Stromal cell of bone marrow (primary cell): ENCODE measurements around the gene MINK1.
A peak's percentile ranks its signal among the peaks of the same experiment; 100 is the strongest.
"Not testable (repeated sequence)": the region's sequence is repeated elsewhere in the genome, so short reads cannot be mapped to it uniquely, and the experiment has no call there.

Source experiments
- DNase-seq: peaks from one replicate; pipeline ENCODE4 v3.0.0-alpha.2; 2012; ENCODE audit warnings: low read depth

The MINK1 gene

DNA sequence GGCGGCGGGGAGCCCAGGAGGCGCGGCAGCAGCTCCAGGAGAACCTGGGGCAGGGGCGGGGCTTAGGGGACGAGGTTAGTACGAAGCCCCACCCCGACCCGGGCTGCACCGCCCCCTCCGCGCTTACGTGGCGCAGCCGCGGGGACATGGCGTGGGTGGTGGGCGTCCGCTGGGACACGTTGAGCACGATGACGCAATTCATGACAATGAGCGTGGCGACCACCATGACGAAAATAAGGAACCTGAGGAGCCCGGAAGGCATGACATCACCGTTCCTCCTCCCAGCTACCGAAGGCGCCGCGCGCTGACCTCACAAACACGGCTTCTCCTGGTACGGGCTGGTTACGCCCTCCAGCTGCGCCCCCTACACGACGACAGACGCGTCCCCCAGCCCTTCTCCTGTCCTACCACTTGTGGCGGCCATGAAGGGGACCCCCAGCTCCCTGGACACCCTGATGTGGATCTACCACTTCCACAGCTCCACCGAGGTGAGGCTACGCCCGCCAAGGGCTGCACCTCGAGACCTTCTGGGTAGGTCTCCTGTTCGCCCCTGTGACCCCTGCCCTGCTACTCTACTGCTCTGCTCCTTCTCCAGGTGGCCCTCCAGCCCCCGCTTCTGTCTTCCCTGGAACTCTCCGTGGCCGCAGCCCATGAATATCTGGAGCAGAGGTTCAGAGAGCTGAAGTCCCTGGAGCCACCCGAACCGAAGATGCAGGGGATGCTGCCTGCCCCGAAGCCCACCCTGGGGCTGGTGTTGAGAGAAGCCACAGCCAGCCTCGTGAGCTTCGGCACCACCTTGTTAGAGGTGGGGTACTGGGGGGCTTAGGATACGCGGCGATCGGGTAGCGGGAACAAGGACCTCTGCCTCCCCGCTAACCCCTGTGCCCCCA is 66.4 kb downstream of the MINK1 start, which contains the start of gene C17orf107:
TSS of gene C17orf107 (plus strand) at position 196 of the 890 bp plus-strand sequence. CDS start at position 423, 227 bp downstream.
- peak; percentile 36 for DNase-seq

DNA sequence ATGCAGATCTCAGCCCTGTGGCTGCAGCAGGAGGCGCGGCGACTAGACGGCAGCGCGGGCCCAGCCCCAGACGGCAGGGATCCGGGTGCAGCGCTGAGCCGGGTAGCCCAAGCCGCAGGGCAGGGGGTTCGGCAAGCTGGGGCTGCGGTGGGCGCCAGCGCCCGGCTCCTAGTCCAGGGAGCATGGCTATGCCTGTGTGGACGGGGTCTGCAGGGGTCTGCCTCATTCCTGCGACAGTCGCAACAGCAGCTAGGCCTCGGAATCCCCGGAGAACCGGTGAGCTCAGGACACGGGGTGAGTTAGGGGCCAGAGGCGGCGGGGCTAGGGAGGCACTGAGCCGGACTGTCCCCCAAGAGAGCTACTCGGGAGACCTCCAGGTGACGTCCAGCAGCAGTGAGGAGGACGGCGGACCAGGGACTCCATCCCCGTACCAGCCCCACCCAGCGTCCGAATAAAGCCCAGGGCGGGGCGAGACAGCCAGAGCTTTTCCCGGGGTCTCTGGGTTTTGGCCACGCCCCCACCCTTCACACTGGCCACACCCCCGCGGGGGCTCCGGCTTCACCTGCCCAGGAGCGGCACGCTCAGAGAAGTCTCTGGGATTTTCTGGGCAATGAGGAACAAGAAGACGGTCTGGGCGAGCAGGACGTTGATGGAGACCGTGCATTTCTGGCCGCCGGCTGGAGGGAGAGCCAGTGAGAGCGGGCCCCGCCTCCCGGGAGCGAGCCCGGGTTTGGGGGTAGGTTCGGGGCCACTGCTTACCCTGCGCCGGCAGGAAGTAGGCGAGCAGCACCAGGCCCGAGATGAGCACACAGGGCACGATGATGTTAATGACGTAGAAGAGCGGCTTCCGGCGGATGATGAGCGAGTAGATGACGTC is 67.3 kb downstream of the MINK1 start:
- no peak for DNase-seq

DNA sequence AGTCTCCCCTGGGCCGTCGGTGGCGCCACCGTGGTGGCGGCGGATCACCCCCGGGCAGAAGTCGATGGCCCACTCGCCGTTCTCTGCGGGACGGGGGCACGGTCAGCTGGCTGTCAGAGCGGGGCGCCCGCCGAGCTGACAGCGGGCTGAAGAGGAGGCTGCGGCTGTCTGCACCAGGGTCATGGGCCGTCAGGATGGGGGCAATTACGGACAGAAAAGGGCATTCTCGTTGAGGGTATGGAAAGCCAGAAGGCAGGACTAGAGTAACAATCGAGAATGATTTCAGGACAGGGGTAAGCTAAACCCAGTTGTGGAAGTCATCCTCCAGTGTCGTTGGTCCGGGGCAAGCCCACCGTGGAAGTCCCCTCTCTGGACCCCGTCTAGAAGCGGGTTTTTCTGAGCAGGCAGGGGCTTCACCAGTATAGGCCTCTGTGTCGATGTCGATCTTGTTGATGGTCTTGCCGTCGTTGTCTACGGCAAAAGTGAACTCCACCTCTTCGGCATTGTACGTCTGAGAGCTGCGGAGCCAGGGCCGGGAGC is 68.0 kb downstream of the MINK1 start:
- no peak for DNase-seq

DNA sequence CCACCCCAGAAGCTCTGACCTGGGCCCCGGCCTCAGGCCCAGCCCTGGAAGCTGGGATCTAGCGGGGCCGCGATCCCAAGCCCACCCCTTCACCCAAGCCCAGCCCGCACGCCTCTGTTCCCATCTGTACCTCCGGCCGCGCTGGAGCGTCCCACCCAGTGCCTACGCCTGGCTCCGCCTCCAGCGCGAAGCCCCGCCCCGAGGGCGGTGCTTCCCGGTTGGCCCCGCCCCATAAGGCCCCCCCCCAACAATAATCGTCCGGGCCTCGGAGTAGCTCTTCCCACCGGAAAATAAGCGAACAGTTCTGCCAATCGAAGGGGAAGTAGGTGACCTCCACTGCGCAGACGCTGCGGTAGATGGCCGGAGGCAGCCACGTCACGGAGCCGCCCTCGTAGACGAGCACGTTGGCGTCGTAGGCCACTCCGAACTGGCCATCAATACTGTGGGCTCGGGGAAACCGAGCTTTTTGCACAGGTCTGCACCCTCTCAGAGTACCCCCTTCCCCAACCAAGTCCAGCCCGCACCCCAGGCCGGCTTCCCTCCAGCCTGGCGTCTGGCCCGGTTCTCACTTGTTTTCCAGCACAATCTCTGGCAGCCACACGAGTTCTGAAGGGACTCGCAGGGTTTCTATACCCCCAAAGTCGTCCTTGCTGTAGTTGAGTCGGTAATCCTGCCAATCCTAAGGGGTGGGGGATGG is 68.7 kb downstream of the MINK1 start:
- peak; percentile 22 for DNase-seq

DNA sequence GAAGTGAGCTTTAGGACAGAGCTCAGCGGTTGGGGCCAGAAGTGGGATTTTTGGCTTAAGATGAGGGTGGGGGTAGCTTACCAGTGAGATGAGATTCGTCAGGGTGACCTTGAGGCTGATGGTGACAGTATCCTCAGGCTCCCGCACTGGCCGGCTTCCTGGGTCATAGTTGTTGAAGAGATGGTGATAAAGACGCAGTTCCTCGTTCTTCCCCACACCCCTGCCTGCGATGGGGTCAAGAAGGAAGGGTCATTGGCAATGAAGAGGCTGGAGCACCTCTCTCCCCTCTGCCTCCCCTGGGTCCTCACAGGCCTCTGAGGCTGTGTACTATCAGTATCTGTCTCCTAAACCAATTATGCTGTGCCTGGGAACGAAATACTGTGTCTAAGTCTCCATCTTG is 69.4 kb downstream of the MINK1 start:
- DNase-seq = no peak

DNA sequence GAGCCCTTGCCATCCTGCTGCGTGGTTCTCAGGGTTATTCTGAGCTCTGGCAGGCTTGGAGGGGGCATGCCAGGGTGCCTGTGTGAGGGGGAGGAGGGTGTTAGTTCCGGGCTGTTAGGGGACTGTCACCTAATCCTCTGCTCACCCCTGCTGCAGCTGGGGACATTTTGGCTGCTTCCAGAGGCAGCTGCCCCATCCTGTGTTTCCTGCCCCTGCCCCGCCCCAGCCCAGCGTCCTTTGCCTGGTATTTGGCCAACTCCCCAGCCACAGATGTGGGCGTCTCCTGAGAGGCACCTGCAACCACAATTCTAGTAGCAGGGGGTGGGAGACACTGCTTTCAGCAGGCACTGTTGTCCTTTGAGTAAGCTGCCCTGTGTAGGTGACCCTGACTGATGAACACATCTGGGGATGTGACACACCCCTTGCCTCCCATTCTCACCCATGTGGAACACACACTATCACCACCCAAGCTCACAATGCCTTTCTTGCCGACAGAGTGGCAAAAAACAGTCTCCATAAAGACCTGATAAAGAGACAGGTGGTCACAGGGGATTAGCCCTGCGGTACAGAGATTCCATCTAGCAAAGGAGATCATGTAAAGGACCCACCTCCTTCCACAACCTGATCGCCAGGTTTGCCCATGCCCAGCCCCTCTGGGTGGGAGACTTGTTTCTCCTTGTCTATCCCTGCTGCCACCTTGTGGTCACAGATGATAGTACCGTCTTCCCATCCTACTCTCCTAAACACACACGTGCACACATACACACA is 70.1 kb downstream of the MINK1 start, which contains the start of gene CHRNE:
TSS of gene CHRNE (minus strand) at position 48 of the 768 bp plus-strand sequence. CDS start at position 13, 35 bp downstream.
- peak; percentile 35 for DNase-seq

DNA sequence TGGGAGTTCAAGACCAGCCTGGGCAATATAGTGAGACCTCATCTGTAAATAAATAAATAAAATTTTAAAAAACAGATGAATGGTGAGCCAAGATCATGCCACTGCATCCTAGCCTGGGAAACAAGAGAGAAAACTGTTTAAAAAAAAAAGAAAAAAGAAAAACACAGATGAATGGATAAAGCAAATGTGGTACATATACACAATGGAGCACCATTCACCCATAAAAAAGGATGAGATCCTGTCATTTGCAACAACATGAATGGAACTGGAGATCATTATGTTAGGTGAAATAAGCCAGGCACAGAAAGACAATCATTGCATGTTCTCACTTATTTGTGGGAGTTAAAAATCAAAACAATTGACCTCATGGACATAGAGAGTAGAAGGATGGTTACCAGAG is 73.5 kb downstream of the MINK1 start:
- DNase-seq = not testable (repeated sequence)

DNA sequence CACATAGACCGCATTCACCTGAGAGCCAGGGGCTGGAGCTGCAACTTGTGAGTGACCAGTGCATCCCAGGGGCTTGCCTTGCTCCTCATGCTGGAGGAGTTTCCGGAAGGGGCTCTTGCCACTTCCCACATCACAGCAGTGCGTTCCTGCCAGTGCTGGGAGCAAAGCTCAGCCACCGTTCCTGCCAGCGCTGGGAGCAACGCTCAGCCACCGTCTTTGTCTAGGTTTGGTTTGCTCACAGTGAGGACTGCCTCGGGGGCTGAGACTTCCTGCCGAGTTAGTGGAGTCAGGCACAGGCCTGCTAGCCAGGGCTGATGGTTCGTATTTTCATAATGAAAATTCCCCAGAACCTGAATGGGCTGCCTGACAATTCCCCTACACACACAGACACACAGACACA is 75.2 kb downstream of the MINK1 start:
- DNase-seq = no peak

DNA sequence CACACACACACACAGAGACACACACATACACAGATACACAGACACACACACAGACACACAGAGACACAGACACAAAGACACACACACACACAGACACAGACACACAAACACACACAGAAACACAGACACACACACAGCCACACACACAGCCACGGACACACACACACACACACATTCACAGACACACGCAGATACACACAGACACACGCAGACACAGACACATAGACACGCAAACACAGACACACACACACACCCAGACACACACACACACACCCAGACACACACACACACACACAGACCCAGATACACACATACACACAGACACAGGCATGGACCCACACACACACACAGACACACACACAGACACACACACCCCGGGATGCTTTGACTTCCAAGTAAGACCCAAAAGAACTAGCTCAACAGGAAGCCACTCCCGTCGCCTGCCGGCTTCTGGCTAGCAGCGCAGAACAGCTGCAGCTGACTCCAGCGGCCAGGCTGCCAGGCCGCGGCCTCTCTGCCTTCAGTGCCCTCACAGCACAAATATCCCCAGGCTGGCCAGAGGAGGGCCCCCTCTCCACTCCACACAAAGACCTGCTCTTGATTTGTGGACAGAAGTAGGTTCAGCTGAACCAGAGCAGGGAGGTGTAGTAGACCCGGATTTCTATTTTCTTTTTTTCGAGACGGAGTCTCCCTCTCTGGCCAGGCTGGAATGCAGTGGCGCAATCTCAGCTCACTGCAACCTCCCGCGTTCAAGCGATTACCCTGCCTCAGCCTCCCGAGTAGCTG is 75.8 kb downstream of the MINK1 start:
- peak; percentile 89 for DNase-seq

DNA sequence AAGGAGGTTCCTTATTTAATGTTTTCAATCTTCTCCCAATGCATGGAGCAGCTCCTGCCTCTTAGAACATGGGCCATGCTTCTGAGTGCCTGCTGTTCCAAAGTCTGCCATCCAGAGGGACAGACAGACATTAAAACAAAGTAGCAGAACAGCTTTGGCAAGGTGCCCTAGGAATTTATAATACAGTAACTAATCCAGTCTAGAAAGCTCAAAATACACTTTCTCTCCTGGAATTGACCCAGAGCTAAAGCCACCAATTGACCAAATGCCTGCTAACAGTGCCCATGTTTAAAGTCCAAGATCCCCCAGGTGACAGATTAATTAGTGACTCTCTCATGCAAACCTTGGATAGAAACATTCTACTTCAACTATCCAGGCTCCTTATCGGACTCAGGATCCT is 80.9 kb downstream of the MINK1 start:
- no peak for DNase-seq

DNA sequence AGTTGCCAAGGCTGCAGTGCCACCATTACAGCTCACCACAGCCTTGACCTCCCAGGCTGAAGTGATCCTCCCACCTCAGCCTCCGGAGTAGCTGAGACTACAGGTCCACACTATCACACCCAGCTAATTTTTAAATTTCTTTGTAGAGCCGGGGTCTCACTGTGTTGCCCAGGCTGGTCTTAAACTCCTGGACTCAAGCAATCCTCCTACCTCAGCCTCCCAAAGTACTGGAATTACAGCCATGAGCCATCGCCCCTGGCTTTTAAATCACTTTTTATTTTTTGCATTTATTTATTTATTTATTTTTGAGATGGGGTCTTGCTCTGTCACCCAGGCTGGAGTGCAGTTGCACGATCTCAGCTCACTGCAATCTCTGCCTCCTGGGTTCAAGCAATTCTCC is 81.4 kb downstream of the MINK1 start:
- DNase-seq = not testable (repeated sequence)

DNA sequence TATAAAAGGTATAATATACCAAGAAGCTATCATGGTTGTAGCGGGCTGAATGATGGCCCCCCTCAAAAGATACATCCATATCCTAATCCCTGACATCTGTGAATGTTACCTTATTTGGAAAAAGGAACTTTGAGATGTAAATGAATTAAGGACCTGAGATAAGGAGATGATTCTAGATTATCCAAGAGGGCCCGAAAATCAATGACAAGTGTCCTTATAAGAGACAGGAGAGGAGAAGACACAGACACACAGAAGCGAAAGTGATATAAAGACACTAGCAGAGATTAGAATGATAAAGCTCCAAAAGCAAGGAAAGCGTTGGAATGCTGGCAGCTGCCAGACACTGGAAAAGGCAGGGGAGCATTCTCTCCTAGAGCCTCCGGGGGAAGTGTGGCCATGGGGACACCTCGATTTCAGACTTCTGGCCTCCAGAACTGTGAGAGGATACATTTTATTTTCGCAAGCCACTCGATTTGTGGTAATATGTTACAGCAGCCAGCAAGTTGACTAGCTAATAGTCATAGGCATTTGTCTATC is 86.4 kb downstream of the MINK1 start:
- DNase-seq = no peak

DNA sequence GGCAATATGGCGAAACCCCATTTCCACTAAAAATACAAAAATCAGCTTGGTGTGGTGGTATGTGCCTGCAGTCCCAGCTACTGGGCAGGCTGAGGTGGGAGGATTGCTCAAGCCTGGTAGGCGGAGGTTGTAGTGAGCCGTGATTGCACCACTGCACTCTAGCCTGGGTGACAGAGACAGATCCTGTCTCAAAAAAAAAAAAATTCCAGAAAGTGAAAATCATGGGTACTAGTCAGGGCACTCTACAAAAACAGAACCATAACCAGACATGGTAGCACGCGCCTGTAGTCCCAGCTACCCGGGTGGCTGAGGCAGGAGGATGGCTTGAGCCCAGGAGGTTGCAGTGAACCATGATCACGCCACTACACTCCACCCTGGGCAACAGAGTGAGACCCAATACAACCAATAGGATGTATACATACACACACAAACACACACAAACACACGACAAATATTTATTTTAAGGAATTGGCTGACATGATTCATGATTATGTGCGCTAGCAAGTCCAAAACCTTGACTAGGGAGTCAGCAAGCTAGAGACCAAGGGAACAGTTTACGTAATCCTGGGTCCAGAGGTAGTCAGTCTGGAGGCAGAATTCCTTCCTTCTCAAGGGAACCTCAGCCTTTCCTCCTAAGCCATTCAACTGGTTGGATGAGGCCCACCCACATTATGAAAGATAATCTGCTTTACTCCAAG is 87.4 kb downstream of the MINK1 start:
- no peak for DNase-seq

DNA sequence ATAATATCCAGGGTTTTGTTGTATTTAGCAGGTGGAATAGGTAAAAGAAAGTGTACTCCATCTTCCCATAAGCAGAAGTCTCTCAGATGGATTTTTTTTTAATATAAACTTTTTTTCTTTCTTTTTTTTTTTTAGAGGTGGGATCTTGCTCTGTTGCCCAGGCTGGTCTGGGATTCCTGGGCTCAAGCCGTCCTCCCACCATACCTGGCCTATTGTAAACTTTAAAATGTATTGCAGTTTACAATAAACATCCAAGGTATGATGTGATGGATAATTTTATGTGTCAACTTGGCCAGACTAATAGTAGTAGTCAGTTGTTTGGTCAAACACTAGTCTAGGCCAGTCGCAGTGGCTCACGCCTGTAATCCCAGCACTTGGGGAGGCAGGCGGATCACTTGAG is 88.2 kb downstream of the MINK1 start:
- DNase-seq = no peak

DNA sequence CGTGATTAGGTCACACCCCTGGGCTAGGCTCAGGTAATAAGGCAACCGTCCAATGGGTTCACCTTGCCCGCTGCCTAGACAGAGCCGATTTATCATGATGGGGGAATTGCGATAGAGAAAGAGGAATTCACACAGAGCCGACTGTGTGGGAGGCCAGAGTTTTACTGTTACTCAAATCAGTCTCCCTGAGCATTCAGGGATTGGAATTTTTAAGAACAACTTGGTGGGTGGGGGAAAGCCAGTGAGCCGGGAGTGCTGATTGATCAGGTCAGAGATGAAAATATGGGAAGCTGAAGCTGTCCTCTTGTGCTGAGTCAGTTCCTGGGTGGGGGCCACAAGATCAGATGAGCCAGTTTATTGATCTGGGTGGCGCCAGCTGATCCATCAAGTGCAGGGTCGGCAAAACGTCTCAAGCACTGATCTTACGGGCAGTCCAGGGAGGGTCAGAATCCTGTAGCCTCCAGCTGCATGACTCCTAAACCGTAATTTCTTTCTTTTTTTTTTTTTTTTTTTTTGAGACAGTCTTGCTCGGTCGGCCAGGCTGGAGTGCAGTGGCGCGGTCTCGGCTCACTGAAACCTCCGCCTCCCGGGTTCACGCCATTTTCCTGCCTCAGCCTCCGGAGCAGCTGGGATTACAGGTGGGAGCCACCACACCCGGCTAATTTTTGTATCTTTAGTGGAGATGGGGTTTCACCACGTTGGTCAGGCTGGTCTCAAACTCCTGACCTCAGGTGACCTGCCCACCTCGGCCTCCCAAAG is 93.6 kb downstream of the MINK1 start:
- not testable (repeated sequence) for DNase-seq

DNA sequence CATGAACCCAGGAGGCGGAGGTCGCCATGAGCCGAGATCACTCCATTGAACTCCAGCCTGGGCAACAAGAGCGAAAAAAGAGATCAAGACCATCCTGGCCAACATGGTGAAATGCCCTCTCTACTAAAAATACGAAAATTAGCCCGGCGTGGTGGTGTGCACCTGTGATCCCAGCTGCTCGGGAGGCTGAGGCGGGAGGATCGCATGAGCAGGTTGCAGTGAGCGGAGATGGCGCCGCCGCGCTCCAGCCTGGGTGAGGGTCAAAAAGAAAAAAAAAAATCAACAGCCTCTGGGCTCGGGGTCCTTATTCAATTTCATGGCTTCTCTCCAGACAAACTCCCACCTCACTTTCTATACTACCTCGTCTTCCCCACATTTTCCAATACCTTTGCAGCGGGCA is 95.7 kb downstream of the MINK1 start:
- DNase-seq = no peak

DNA sequence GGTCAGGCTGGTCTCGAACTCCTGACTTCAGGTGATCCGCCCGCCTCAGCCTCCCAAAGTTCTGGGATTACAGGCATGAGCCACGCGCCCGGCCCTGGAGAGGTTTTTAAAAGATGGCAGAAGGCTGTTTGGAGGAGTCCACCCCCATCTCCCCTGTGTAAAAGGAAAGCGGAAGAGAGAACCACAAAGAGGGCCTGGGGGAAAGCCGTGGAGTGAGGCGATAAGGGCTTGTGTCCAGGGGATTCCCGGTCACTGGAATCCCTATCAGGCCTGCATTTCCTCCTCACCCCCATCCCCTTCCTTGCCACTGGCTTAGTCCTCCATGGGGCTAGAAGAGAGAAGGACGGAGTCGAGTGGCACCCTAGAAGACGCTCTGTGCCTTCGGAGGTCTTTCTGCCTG is 98.8 kb downstream of the MINK1 start, which contains the start of gene GP1BA:
TSS of gene GP1BA (plus strand) at position 315 of the 400 bp plus-strand sequence. CDS start 328 bp downstream, outside the sequence.
- DNase-seq = no peak

DNA sequence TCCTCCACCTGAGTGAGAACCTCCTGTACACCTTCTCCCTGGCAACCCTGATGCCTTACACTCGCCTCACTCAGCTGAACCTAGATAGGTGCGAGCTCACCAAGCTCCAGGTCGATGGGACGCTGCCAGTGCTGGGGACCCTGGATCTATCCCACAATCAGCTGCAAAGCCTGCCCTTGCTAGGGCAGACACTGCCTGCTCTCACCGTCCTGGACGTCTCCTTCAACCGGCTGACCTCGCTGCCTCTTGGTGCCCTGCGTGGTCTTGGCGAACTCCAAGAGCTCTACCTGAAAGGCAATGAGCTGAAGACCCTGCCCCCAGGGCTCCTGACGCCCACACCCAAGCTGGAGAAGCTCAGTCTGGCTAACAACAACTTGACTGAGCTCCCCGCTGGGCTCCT is 99.6 kb downstream of the MINK1 start:
- no peak for DNase-seq
